Measurements from ENCODE around the gene MED27. TPM values are rescaled to one million over a fixed set of nuclear protein-coding genes. Genes with fewer than 3 reads are reported as not detected.

MED27 gene
- total RNA-seq, 2 donors from 2014 or later: 19.2 to 34.6 TPM

DNA sequence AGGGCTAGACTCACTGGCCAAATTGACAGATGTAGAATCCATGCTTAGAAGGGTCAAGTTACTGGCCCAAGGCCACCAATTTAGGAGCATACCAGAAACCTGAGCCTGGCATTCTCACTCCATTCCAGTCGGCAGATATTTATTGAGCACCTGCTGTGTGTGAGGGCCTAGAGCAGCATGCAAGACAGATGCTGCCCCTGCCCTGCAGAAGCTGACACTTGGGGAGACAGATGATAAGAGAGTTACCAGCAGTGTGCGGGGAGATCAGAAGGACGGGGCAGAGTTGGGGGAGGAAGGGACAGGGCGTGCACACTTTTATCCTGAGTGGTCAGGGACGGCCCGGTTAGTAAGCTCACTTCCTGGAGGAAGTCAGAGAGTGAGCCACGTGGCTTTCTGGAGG, 228.3 kb downstream of the MED27 start:
- no peaks in the 10 kb centered on the region for H3K36me3 Mint-ChIP-seq (ENCODE audit: low read depth)
- ATAC-seq (replicated peaks): no peak
- no peak overlapping the region for H3K4me3 Mint-ChIP-seq
- H3K4me1 Mint-ChIP-seq: no peaks in the 10 kb centered on the region
- no peak overlapping the region for H3K27ac Mint-ChIP-seq
- H3K27me3 Mint-ChIP-seq: no peaks in the 10 kb centered on the region
- H3K9me3 Mint-ChIP-seq: no peaks in the 10 kb centered on the region

DNA sequence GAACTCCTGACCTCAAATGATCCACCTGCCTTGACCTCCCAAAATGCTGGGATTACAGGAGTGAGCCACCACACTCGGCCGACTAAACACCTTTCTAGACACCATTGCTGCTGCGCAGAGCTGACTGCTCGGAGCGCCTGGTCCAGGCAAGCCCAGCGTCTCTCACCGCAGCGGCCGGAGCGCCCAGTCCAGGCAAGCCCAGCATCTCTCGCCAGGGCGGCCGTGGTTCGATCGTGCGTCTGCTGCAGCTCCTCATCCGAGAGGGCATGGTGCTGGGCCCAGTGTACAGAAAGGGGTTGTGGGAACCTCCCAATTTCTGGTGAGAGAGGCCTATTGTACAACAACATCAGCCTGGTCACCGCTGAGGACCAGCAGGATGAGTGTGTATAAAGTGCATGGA, 230.3 kb downstream of the MED27 start:
- Mint-ChIP-seq H3K4me3 (no peak overlapping the region), H3K27ac (no peak overlapping the region), H3K4me1 (peaks cover 4% of the 10 kb centered on the region), H3K9me3 (no peaks in the 10 kb centered on the region), H3K36me3 (ENCODE audit: low read depth) (no peaks in the 10 kb centered on the region), H3K27me3 (peaks cover 4% of the 10 kb centered on the region)
- no peak for ATAC-seq (replicated peaks)

DNA sequence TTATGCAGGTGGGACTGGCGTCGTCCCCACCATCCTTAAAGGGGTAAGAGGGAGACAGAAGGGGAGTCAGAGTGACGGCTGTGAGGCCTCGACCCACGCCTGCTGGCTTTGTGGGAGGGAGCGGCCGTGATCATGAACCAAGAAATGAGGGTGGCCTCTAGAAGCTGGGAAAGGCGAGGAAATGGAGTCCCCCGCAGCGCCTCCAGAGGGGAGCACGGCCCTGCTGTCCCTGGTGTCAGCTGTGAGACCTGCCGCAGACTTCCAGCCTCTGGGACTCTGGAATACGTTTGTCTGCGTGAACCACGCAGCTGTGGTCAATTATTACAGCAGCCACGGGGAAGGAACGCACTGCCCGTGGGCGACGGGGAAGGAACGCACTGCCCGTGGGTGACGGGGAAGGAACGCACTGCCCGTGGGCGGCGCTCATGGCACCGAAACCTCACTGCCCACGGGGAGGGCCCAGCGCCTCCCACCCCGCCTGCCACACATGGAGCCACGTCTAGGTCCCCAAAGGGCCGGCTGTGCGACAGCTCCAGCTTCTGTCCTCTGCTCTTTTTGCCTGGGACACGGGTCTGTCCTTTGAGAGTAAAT, 231.0 kb downstream of the MED27 start:
- H3K27ac Mint-ChIP-seq: no peak overlapping the region
- peaks cover 4% of the 10 kb centered on the region for H3K4me1 Mint-ChIP-seq
- no peak for ATAC-seq (replicated peaks)
- no peak overlapping the region for H3K4me3 Mint-ChIP-seq
- peaks cover 4% of the 10 kb centered on the region for H3K27me3 Mint-ChIP-seq
- H3K36me3 Mint-ChIP-seq (ENCODE audit: low read depth): no peaks in the 10 kb centered on the region
- H3K9me3 Mint-ChIP-seq: no peaks in the 10 kb centered on the region

DNA sequence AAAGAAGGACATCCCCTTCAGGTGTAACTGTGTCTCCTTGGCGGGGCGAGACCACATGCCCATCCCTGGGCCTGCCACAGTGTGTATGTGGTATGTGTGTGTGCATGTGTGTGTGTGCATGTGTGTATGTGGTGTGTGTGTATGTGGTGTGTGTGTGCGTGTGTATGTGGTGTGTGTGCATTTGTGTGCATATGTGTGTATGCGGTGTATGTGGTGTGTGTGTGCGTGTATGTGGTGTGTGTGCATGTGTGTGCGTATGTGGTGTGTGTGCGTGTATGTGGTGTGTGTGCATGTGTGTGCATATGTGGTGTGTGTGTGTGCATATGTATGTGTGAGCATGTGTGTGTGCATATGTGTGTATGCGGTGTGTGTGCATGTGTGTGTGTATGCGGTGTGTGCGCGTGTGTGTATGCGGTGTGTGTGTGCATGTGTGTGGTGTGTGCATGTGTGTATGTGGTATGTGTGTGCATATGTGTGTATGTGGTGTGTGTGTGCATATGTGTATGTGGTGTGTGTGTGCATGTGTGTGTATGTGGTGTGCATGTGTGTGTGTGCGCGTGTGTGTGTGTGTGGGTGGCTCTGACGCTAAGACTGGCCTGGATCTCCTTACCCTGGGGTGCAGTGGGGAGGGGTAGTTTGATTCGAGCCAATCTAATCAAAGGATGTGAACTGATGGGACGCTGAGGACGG, 231.9 kb downstream of the MED27 start:
- no peak for ATAC-seq (replicated peaks)
- Mint-ChIP-seq H3K4me1 (peaks cover 4% of the 10 kb centered on the region), H3K27ac (no peak overlapping the region), H3K4me3 (no peak overlapping the region), H3K9me3 (no peaks in the 10 kb centered on the region), H3K27me3 (peaks cover 4% of the 10 kb centered on the region), H3K36me3 (ENCODE audit: low read depth) (no peaks in the 10 kb centered on the region)

DNA sequence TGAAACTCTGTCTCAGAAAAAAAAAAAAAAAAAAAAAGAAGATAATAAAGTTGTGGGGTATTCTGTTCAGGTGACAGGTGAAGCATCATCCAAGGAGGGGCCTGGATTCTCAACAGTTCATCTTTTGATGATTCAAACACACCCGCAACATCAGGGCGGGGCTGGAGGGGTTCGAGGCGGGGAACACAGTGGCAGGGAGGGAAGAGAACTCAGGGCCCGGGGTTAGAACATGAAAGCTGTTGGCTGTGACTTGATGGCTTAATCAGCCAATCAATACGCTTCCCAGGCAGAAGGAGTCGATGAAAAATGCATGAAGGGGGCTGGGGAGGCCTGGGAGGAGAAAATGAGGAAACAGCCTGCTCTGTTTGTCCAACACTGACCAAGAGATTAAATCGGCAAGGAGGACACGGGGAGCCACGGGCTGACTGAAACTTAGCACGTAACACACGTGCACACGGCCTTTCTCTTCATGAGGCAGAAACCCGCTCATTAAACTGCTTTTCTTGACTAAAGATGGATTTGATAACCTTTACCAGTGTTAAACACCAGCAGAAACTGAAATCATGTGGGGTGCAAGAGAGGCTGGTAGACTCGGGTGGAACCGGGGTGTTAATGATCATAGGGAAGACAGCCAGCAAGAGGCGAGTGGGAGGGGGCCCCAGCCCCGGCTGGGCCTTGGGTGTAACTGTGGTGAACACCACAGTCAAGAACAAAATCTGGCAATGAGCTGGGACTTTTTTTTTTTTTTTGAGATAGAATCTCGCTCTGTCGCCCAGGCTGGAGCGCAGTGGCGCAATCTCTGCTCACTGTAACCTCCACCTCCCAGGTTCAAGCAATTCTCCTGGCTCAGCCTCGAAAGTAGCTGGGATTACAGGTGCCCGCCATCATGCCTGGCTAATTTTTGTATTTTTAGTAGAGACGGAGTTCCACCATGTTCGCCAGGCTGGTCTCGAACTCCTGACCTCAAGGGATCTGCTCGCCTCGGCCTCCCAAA, 234.1 kb downstream of the MED27 start:
- peak; percentile 70 for ATAC-seq (replicated peaks)
- peak overlapping the region; percentile 8 for H3K4me3 Mint-ChIP-seq
- no peaks in the 10 kb centered on the region for H3K9me3 Mint-ChIP-seq
- H3K4me1 Mint-ChIP-seq: peaks cover 4% of the 10 kb centered on the region
- no peaks in the 10 kb centered on the region for H3K36me3 Mint-ChIP-seq (ENCODE audit: low read depth)
- peaks cover 4% of the 10 kb centered on the region for H3K27me3 Mint-ChIP-seq
- H3K27ac Mint-ChIP-seq: no peak overlapping the region

DNA sequence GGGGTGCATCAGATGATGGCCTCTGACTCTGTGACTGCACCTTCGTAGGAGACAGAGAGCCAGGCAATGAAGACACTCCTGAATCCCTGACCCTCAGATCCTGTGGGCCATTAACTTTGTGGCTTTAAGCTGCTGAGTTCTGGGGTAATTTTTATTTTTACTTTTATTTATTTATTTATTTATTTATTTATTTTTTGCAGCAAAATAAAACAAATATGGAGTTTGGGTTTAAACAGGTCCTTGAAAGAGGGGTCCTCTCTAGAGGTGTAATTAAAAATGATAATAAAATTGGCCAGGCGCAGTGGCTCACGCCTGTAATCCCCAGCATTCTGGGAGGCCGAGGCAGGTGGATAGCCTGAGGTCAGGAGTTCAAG, 234.9 kb downstream of the MED27 start:
- no peaks in the 10 kb centered on the region for H3K36me3 Mint-ChIP-seq (ENCODE audit: low read depth)
- no peak for ATAC-seq (replicated peaks)
- H3K9me3 Mint-ChIP-seq: no peaks in the 10 kb centered on the region
- no peak overlapping the region for H3K4me3 Mint-ChIP-seq
- H3K4me1 Mint-ChIP-seq: peaks cover 8% of the 10 kb centered on the region
- H3K27ac Mint-ChIP-seq: no peak overlapping the region
- H3K27me3 Mint-ChIP-seq: peaks cover 4% of the 10 kb centered on the region

DNA sequence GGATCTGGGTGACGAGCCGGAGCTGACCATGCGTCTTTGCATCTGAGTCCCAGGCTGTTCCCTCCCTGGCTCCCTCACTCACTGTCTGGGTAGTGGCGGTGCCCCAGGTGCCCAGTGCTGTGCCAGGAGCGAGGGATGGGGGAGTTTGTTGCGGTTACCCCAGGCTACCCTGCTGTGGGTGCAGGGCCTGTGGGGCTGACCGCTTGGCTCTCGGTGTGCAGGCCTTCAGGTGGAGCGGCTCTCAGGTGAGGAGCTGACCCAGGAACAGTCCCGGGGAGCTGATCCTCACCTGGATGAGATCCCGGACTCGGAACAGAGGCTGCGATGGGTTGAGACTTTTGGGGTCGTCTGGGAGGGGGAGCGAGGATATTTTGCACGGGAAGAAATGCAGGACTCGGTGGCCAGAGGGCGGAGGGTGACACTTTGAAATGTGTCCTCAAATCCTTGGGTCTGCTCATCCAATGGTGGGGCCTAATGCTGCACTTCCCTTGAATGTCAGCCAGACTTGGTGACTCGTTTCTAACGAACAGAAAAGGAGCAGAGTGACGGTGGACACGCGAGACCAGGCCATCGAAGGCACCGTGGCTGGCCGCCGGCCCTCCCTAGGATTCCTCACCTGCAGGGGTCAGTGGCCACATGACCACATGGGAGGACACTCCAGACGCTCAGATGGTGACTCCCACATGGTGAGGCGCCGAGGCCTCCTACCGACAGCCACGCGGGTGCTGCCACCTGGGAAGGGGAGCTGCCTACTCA, 235.5 kb downstream of the MED27 start:
- Mint-ChIP-seq H3K9me3 (no peaks in the 10 kb centered on the region), H3K36me3 (ENCODE audit: low read depth) (no peaks in the 10 kb centered on the region), H3K27ac (no peak overlapping the region), H3K4me1 (peaks cover 14% of the 10 kb centered on the region), H3K4me3 (no peak overlapping the region), H3K27me3 (peaks cover 4% of the 10 kb centered on the region)
- no peak for ATAC-seq (replicated peaks)

DNA sequence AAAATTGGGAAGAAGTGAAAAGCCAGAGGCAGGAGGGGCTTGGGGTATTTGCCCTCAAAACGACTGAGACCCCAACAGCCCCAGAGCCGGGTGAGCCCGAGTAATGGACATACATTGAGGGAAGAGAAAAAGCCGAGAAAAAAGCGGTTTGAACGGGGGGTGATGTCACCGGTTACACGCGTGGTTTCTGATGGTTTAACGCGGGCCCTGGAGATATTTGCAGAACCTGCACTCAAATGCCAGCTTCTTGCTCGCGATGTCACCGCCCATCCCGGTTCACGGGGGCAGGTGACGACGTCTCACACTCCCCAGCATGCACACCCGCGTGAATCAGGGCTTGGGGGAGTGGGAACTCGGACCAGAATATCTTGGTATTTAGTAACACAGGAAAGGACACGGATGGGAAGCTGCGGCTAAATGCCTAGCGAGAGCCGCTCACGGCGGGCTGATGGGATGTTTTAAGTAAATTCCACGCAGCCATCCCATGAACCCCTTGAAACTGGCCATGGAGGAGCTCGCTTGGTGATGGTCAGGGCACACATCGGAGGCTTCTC, 237.8 kb downstream of the MED27 start:
- H3K9me3 Mint-ChIP-seq: no peaks in the 10 kb centered on the region
- no peak overlapping the region for H3K27ac Mint-ChIP-seq
- H3K36me3 Mint-ChIP-seq (ENCODE audit: low read depth): no peaks in the 10 kb centered on the region
- H3K27me3 Mint-ChIP-seq: peaks cover 8% of the 10 kb centered on the region
- H3K4me3 Mint-ChIP-seq: no peak overlapping the region
- ATAC-seq (replicated peaks): no peak
- peaks cover 14% of the 10 kb centered on the region for H3K4me1 Mint-ChIP-seq

DNA sequence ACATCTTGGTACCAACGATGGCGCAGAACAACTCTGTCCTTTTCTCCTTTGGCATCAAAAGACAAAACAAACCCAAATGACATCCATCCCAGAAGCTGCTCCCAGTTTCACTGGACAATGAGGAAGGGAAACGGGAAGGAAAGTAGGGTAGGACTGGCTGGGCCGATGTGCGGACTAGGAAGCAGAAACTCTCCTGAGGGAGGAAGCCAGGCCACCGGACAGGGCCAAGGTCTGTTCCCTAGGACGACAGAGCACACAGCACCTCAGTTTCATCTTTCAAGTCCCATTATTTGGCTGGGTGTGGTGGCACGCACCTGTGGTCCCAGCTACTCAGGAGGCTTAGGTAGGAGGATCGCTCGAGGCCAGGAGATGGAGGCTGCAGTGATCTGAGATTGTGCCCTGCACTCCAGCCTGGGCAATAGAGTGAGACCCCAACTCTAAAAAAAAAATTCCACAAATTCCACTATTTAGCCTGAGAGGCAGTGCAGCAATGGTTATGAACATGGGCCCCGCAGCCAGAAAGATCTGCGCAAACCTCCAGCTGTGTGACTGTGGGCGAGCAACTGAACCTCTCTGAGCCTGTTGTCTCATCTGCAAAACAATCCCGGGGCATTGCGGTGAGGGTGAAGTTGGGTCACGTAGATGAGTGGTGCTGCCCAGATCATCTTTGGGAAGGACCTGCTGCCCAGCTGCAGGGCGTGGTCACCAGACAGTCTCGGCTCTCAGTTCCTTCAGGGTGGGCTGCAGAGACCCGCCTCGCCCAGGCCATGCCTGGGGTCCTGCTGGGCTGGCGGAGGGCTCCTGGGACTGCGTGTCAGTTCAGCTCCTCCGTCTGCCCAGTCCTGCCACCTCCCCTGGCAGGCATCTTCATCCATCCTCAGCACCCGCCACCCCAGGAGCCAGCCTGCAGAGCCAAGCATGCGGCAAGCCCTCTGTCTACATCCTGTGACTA, 238.6 kb downstream of the MED27 start:
- no peak overlapping the region for H3K4me3 Mint-ChIP-seq
- no peaks in the 10 kb centered on the region for H3K36me3 Mint-ChIP-seq (ENCODE audit: low read depth)
- H3K4me1 Mint-ChIP-seq: peaks cover 14% of the 10 kb centered on the region
- ATAC-seq (replicated peaks): no peak
- peaks cover 8% of the 10 kb centered on the region for H3K27me3 Mint-ChIP-seq
- no peaks in the 10 kb centered on the region for H3K9me3 Mint-ChIP-seq
- H3K27ac Mint-ChIP-seq: peak overlapping the region; percentile 92

DNA sequence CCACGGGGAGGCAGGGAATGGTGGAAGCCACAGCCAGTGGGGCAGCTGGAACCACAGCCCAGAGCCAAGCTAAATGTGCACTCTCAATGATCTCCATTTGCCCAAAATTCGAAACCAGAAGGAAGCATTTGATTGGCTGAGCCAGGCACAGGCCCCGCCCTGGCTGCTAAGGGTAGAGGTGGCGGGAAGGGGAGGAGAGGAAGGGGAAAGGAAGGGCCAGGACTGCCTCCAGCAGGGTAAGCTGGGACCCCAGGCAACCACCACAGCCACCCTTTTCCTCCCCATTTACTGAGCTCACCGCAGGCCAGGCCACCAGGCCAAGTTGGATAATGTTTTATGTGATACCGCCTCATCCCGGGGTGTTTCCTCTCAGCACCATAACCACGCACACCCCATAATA, 239.4 kb downstream of the MED27 start:
- Mint-ChIP-seq H3K4me3 (peak overlapping the region; percentile 77), H3K36me3 (ENCODE audit: low read depth) (no peaks in the 10 kb centered on the region), H3K27ac (peak overlapping the region; percentile 92), H3K27me3 (peaks cover 4% of the 10 kb centered on the region), H3K9me3 (no peaks in the 10 kb centered on the region), H3K4me1 (peaks cover 11% of the 10 kb centered on the region)
- peak; percentile 33 for ATAC-seq (replicated peaks)

DNA sequence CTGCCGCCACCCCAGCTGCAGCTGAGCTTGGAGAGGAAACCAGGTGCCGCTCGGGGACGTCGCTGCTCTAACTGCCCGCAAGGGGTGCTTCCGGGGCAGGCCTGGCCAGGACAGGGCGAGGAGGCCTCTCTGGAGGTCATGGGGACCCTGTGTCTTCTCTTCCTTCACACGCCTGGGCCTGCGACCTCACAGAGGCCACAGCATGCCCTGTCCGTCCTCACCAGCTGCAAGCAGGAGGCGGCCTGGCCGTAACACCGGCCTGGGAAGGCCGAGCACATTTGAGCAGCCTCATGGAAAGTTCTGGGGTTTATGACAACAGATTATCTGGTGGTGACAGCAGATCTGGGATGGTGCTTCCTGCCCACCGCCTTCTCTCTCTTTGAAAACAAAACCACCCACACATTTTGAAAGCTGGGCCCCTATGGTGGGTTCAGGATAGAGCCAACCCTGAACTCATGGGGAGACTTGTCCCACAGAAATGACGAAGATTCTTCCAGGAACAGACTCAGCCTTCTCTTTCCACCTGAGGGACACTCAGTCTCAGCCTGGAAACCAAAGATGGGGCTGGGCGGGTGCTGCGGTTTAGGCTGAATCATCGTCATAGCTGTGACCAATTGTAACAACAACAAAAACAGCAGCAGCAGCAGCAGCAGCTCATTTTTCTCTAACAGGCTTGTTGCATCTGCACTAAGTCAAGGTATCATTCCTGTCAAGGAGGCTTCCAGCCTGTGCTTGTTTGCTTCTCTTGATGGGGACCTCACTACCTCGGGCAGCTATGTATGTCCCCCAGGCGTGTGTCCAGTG, 240.2 kb downstream of the MED27 start:
- Mint-ChIP-seq H3K4me3 (peak overlapping the region; percentile 77), H3K4me1 (peaks cover 10% of the 10 kb centered on the region), H3K27me3 (peaks cover 4% of the 10 kb centered on the region), H3K9me3 (no peaks in the 10 kb centered on the region), H3K36me3 (ENCODE audit: low read depth) (no peaks in the 10 kb centered on the region), H3K27ac (peak overlapping the region; percentile 92)
- ATAC-seq (replicated peaks): peak; percentile 92

DNA sequence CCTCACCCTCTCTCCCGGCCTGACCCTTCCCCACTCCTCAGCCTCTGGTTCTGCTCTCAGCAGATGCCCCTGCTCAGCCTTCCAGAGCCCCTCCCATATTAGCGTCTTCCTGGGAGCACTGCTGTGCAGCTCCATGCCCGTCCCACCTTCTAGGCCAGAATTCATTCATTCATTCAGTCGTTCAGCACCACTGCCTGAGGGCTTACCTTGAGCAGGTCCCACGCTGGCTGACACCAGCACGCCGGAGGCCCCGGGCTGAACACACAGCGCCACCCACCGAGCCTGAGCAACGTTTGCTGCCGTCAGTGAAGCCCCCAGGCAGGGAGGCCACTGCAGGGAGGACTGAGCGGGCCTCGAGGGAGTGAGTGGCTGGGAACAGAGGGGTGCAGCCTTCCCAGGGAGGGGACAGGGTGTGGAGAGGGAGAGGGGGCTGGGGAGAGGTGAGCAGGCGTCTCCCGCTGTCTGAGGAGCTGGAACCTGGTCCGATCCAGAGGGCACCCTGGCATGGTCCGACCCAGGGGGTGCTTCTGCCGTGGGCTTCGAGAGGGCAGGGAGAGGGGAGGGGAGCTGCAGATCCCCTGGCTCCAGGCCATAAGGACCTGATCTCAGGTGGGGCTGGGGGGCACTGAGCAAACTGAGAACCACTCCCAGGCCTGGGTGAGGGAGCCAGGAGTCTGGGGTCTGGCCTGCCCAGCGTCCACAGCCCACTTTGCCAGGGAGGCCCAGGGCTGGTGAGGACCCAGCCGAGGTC, 241.0 kb downstream of the MED27 start:
- Mint-ChIP-seq H3K36me3 (ENCODE audit: low read depth) (no peaks in the 10 kb centered on the region), H3K27me3 (peaks cover 4% of the 10 kb centered on the region), H3K4me1 (peaks cover 10% of the 10 kb centered on the region), H3K4me3 (peak overlapping the region; percentile 77), H3K27ac (peak overlapping the region; percentile 92), H3K9me3 (no peaks in the 10 kb centered on the region)
- no peak for ATAC-seq (replicated peaks)

All from activated T-helper 17 cell treated with anti-CD3 and anti-CD28 coated beads, Interleukin-2, amount 50 U/mL, for 72 hours (primary cell).